GM12801 (cell line): ENCODE data around the gene PCNX4.

ENCODE experiments used
- TF ChIP-seq, protein P1 (sequence below): IDR thresholded peaks from one replicate; pipeline ENCODE4 v1.5.1; 2011; ENCODE audit warnings: control low read depth; ENCODE audit not compliant: insufficient read length; ENCODE audit errors: extremely low read depth

Gene PCNX4

DNA sequence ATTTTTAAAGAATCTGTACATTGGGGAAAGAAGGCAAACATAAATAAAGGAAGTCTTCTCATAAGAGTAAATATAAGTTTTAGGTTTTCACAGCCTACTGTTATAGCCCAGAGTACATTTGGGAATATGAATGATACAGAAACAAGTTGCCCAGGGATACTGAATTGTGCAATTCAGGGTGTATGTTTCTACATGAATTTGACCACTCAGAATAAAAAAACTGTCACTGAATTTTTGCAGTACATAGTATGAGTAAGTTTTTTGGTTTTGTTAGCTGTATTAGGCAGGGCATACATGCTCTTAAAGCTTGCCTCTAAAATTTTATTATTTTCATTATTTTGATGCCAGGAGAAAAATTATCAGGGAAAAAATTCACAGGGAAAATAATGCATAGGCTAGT lies 6.6 kb upstream of the PCNX4 start:
- TF ChIP-seq, protein P1, sequence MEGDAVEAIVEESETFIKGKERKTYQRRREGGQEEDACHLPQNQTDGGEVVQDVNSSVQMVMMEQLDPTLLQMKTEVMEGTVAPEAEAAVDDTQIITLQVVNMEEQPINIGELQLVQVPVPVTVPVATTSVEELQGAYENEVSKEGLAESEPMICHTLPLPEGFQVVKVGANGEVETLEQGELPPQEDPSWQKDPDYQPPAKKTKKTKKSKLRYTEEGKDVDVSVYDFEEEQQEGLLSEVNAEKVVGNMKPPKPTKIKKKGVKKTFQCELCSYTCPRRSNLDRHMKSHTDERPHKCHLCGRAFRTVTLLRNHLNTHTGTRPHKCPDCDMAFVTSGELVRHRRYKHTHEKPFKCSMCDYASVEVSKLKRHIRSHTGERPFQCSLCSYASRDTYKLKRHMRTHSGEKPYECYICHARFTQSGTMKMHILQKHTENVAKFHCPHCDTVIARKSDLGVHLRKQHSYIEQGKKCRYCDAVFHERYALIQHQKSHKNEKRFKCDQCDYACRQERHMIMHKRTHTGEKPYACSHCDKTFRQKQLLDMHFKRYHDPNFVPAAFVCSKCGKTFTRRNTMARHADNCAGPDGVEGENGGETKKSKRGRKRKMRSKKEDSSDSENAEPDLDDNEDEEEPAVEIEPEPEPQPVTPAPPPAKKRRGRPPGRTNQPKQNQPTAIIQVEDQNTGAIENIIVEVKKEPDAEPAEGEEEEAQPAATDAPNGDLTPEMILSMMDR: no peak

DNA sequence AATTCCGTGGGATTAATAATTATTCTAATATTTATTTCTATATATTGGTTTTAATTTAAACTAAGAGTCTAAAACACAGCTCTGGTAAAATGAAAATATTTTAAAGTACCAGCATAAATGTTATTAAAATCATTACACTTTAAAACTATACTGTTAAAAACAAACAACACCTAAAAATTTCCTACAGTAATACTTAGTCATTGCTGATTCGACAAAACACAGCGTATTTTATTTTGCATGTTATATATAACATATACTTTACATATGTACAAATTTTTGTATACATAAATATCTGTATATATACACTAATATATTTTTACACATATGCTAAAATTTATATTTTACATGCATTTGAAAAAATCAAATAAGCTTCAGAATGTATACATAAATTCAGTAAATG lies 6.0 kb upstream of the PCNX4 start:
- TF ChIP-seq, protein P1: no peak

DNA sequence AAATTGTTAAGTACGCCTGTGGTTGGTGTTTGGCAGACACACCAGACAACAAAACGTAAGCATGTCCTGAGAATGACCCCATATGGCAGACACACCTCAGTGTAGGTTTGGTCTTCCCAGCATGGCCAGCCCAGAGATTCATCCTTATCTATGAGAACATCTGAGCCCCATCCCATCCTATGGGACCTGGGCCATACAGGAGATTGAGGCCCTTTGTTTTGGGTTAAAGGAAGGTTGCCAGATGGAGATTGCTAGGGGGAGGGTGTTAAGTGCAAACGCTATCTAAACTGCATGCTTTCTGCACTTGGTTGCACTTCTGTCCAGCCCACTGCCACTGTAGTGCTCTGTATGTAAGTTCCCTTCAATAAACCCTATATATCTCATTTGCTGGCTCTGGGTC lies 4.1 kb upstream of the PCNX4 start:
- TF ChIP-seq, protein P1: no peak

DNA sequence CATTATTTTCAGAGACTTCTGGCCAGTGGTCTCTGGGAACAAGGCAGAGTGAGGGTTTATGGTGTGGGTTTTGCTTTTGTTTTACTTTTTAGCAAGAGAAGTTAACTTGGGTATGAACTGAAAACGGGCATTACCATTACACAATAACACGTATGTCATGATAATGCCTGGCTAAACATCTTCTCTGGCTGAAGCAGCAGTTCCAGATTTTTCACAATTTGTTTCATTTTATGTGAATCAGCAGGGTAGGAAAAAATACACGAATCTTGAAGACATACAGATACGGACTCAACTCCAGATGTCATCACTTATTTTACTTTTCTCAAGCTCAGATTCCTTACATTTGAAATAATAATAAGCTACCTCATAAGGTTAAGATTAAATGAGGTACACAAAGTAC lies 2.5 kb upstream of the PCNX4 start:
- TF ChIP-seq, protein P1: no peak

DNA sequence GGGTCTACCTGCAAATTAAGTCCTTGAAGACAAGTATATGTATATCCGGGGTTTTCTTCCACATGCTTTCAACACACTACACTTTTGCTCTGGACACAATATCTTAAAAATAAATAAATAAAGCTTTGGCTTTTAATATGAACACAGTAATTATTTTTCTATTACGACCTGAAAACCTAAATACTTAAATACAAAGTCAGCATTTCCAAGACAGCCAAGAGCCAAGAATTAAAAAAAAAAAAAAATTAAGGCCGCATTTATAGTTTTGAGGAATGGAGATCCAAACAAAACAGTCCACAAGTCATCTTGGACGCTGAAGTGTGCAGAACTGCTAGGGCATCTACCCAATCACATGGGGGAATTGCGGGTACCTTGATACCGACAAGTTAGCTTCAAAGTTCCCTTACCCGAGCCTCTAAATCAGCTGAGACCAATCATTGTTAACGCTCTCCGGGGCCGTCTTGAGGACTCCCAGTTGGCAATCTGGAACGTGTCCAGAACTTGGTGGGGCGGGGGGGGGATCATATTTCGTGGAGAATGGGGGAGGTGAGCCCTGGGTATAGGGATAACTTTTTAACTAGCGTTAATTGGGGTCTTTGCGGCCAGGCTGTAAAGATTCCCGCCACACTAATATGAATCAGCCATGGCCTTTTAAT lies 731 bp upstream of the PCNX4 start:
- TF ChIP-seq, protein P1: no peak

DNA sequence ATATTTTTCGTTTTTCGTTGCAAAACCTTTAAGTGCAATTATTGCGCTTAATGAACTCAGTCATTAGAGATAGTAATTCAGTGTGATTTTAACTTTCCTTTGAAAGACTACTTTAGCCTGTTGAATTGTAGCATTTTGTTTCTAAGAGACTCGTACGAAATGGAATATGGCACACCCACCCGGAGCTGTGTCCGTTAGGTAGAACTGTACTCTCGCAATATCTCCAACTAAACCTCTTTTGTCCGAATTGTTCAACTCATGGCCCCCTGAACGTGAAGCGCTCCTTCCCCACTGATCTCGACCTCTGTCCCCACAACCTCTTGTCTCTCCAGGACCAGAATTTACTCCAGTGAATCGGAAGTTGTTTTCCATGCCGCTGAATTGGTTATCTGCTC lies 800 bp downstream of the PCNX4 start:
- TF ChIP-seq, protein P1: no peak

DNA sequence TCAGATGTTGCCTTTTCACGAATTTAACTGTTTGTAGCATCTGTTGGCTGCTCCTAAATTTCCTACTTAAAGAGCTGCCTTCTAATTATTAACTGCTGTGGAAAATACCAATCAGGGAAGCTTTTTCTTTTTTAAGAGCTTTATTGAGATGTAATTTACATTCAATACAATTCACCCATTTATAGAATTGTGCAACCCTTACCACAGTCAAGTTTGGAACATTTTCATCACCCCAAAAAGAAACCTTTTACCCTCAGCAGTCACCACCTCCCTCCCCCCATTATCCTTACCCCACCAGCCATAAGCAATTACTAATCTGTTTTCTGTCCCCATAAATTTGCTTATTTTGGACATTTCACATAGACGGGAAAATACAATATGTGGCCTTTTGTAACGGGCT lies 1.4 kb downstream of the PCNX4 start:
- TF ChIP-seq, protein P1: no peak
